H1 (cell line): ENCODE results near the gene SLC35B1. TPM values are rescaled to one million over a fixed set of nuclear protein-coding genes. Genes with fewer than 3 reads are reported as not detected.

Experiments
- SAP30 ChIP-seq: fragments of 300-600 bp; sonication (generic); IDR thresholded peaks from 2 replicates; pipeline ENCODE4 v1.7.1; 2012; ENCODE audit warnings: low read length, moderate library complexity, mild to moderate bottlenecking, inconsistent platforms; ENCODE audit not compliant: insufficient read depth, insufficient replicate concordance
- polyA plus RNA-seq, 7 experiments: library from polyadenylated mRNA; depleted of rRNA in 3 of 7; stranded (reverse) in 5 of 7; unstranded in 2 of 7; fragments of >200 nt in 5 of 7; fragments of 200-250 nt in 2 of 7; gene quantifications; 1 replicate in 5 of 7; 2 replicates in 1 of 7; 4 replicates in 1 of 7; pipeline versions ENCODE4 v1.2.1 to v1.2.3, GENCODE V29; 2011 to 2013; ENCODE audit warnings: missing spikeins in 2 of 7, mixed read lengths in 2 of 7
- total RNA-seq: library from RNA; stranded (reverse); fragmentation: NEBNext Ultra II Directional; extraction: Animal tissue kit (Norgen Biotek cat#: 25700); gene quantifications from 2 replicates; pipeline ENCODE4 v1.2.1, GENCODE V29; 2021

The SLC35B1 gene
- total and polyA plus RNA-seq, 2 of the 8 experiments (the other 6 are each of a cell fraction or from before 2014, with no cell fraction given) = 56.5 to 87.7 TPM

GRCh38 chr17:49690256-49690655 lies 17.5 kb downstream of the SLC35B1 start (continued):
- TF ChIP-seq SAP30 = no peak
